ENCODE data around the gene SLC7A14. TPM values are rescaled to one million over a fixed set of nuclear protein-coding genes. Genes with fewer than 3 reads are reported as not detected.
A peak's percentile ranks its signal among the peaks of the same experiment; 100 is the strongest.

SLC7A14 gene
- total RNA-seq, 2 experiments from 2014 or later: not detected

GRCh38 chr3:170419557-170420087 is 166.3 kb downstream of the SLC7A14 start:
- no peak for TF ChIP-seq CTCF (IDR thresholded peaks at IDR 0.05)
- CTCF ChIA-PET: interaction anchor here (1.1 to 9.9 kb wide), 3 partner anchors 9 to 392 kb away, joined by 3 to 144 read pairs (median 3); no protein-coding TSS in a partner anchor
- intact Hi-C loops (cut with micrococcal nuclease): no loop called here
- no peak overlapping the region for H3K27ac Mint-ChIP-seq
- DNase-seq (no peak), ATAC-seq (no peak)
- no peaks in the 10 kb centered on the region for H3K9me3 Mint-ChIP-seq
- POLR2A ChIA-PET: no interaction called here
- peaks cover 7% of the 10 kb centered on the region for H3K4me1 Mint-ChIP-seq (ENCODE audit: low read depth)
- peaks cover 40% of the 10 kb centered on the region for H3K27me3 Mint-ChIP-seq
- H3K4me3 Mint-ChIP-seq: peak overlapping the region; percentile 10
- no peaks in the 10 kb centered on the region for H3K36me3 Mint-ChIP-seq (ENCODE audit: low read depth)

GRCh38 chr3:170418422-170419398 is 167.2 kb downstream of the SLC7A14 start, which contains the start of gene CLDN11:
TSS of gene CLDN11 (plus strand) at chr3:170418868. CDS start at chr3:170419067, 199 bp downstream.
- peak; percentile 26 for ATAC-seq
- H3K27ac Mint-ChIP-seq: no peak within 1 kb of the TSS

GRCh38 chr3:170417090-170417489 is 168.8 kb downstream of the SLC7A14 start:
- H3K27me3 Mint-ChIP-seq: peaks cover 36% of the 10 kb centered on the region
- ChIA-PET POLR2A (no interaction called here), CTCF (interaction anchor here (1.1 to 9.9 kb wide), 2 partner anchors 41 to 395 kb away, joined by 3 to 144 read pairs; no protein-coding TSS in a partner anchor)
- H3K4me1 Mint-ChIP-seq (ENCODE audit: low read depth): peaks cover 7% of the 10 kb centered on the region
- ATAC-seq: no peak
- intact Hi-C loops (cut with micrococcal nuclease): no loop called here
- no peak overlapping the region for H3K27ac Mint-ChIP-seq
- no peaks in the 10 kb centered on the region for H3K9me3 Mint-ChIP-seq
- H3K4me3 Mint-ChIP-seq: no peak overlapping the region
- no peak for TF ChIP-seq CTCF (IDR thresholded peaks at IDR 0.05)
- no peak for DNase-seq
- H3K36me3 Mint-ChIP-seq (ENCODE audit: low read depth): no peaks in the 10 kb centered on the region

More at GRCh38 chr3:170418422-170419398, 167.2 kb downstream of the SLC7A14 start, which contains the start of gene CLDN11:
- intact Hi-C loops (cut with micrococcal nuclease): no loop called here
- peak within 1 kb of the TSS; percentile 56 for H3K4me3 Mint-ChIP-seq
- no peaks in the 10 kb centered on the region for H3K9me3 Mint-ChIP-seq
- peaks cover 40% of the 10 kb centered on the region for H3K27me3 Mint-ChIP-seq
- H3K4me1 Mint-ChIP-seq (ENCODE audit: low read depth): peaks cover 7% of the 10 kb centered on the region
- POLR2A ChIA-PET: no interaction called here
- DNase-seq: no peak
- TF ChIP-seq CTCF (IDR thresholded peaks at IDR 0.05): no peak
- CTCF ChIA-PET: interaction anchor here (1.1 to 9.9 kb wide), 4 partner anchors 8 to 393 kb away, joined by 3 to 144 read pairs (median 3); no protein-coding TSS in a partner anchor
- H3K36me3 Mint-ChIP-seq (ENCODE audit: low read depth): no peaks in the 10 kb centered on the region

- peak; percentile 43 for DNase-seq
- POLR2A ChIA-PET: no interaction called here
Observed at GRCh38 chr3:170414202-170414663, 171.6 kb downstream of the SLC7A14 start.

More at GRCh38 chr3:170414202-170414663, 171.6 kb downstream of the SLC7A14 start:
- peak; percentile 84 for TF ChIP-seq CTCF (IDR thresholded peaks at IDR 0.05)
- peaks cover 22% of the 10 kb centered on the region for H3K27me3 Mint-ChIP-seq
- CTCF ChIA-PET: interaction anchor here (0.6 to 9.9 kb wide), 92 partner anchors 8 to 630 kb away, joined by 3 to 144 read pairs (median 4); no protein-coding TSS in a partner anchor
- no peak overlapping the region for H3K27ac Mint-ChIP-seq
- ATAC-seq: peak; percentile 77
- H3K9me3 Mint-ChIP-seq: no peaks in the 10 kb centered on the region
- no peaks in the 10 kb centered on the region for H3K36me3 Mint-ChIP-seq (ENCODE audit: low read depth)
- no peak overlapping the region for H3K4me3 Mint-ChIP-seq
- peaks cover 7% of the 10 kb centered on the region for H3K4me1 Mint-ChIP-seq (ENCODE audit: low read depth)
- intact Hi-C loops (cut with micrococcal nuclease): loop anchor here (1.0 to 5.0 kb wide), 3 partner anchors 102 to 398 kb away; no protein-coding TSS in a partner anchor
